H1 (cell line): Measurements from ENCODE around the gene KLHL5. TPM values are rescaled to one million over a fixed set of nuclear protein-coding genes. Genes with fewer than 3 reads are reported as not detected.

ENCODE experiments used
- CTCF ChIA-PET: fragments of 300-600 bp; sonication (Branson Sonifier 250); formaldehyde crosslinking; loops from one replicate; lab custom pipeline; 2021; ENCODE audit not compliant: partially characterized antibody; lab: Charles Lee
- POLR2A ChIA-PET: fragments of 300-600 bp; sonication (Branson Sonifier 250); formaldehyde crosslinking; loops from one replicate; lab custom pipeline; 2021; ENCODE audit warnings: inconsistent platforms; ENCODE audit not compliant: partially characterized antibody; lab: Charles Lee
- DNase-seq, 2 experiments: peaks; one replicate each; pipeline versions ENCODE4 v3.0.0 to v3.0.0-alpha.2; 2010 to 2022; ENCODE audit warnings: low spot score in 2 of 2, low read depth in 1 of 2, mixed read lengths in 1 of 2
- FAIRE-seq: peaks from 2 replicates; lab custom pipeline; 2011; peaks lifted over from hg19 to GRCh38; lab: Jason Lieb, UNC
- H2AFZ ChIP-seq: 2 replicates; pipeline ENCODE4 v1.8.1; 2012; ENCODE audit warnings: low read length, inconsistent platforms
- H2AK5ac ChIP-seq: 2 replicates; pipeline ENCODE4 v1.6.1; 2013; ENCODE audit warnings: low read depth, low read length
- H2BK120ac ChIP-seq: replicated peaks from 2 replicates; pipeline ENCODE3; 2013; ENCODE audit warnings: low read depth, low read length, inconsistent platforms
- H2BK12ac ChIP-seq: 2 replicates; pipeline ENCODE4 v1.6.1; 2013; ENCODE audit warnings: low read depth, low read length
- H2BK15ac ChIP-seq: 2 replicates; pipeline ENCODE4 v1.6.1; 2013; ENCODE audit warnings: low read length
- H2BK20ac ChIP-seq: 2 replicates; pipeline ENCODE4 v1.6.1; 2013; ENCODE audit warnings: low read length
- H2BK5ac ChIP-seq: 2 replicates; pipeline ENCODE4 v1.6.1; 2013; ENCODE audit warnings: low read depth, low read length
- H3K14ac ChIP-seq: 2 replicates; pipeline ENCODE4 v1.6.1; 2013; ENCODE audit warnings: inconsistent platforms; ENCODE audit not compliant: insufficient read length
- H3K18ac ChIP-seq: 2 replicates; pipeline ENCODE4 v1.6.1; 2013; ENCODE audit warnings: low read length; ENCODE audit errors: extremely low read depth
- H3K23ac ChIP-seq: 2 replicates; pipeline ENCODE4 v1.6.1; 2013; ENCODE audit warnings: inconsistent platforms; ENCODE audit not compliant: insufficient read length
- H3K23me2 ChIP-seq: 2 replicates; pipeline ENCODE4 v1.6.1; 2013; ENCODE audit warnings: low read depth, low read length
- H3K27ac ChIP-seq: 2 replicates; pipeline ENCODE4 v1.6.1; 2011; ENCODE audit warnings: low read depth, low read length, inconsistent platforms
- H3K27me3 ChIP-seq, 4 experiments: replicated peaks in 1 of 4; 1 replicate in 1 of 4; 2 replicates in 3 of 4; pipeline versions ENCODE4 v1.6.1 to v1.8.1; 2011 to 2013; ENCODE audit warnings: low read length in 3 of 4, mild to moderate bottlenecking in 3 of 4, inconsistent platforms in 2 of 4, mixed read lengths in 2 of 4, moderate library complexity in 1 of 4; ENCODE audit not compliant: control insufficient read depth in 3 of 4, insufficient read depth in 3 of 4; ENCODE audit errors: extremely low read depth in 1 of 4
- H3K36me3 ChIP-seq, 4 experiments: 2 replicates each; pipeline versions ENCODE4 v1.6.1 to v1.8.1; 2011 to 2013; ENCODE audit warnings: mild to moderate bottlenecking in 4 of 4, low read length in 3 of 4, moderate library complexity in 2 of 4, control low read depth in 1 of 4, inconsistent platforms in 1 of 4; ENCODE audit not compliant: insufficient read depth in 4 of 4, control insufficient read depth in 2 of 4
- H3K4ac ChIP-seq: replicated peaks from 2 replicates; pipeline ENCODE3; 2013; ENCODE audit warnings: low read length, low read depth, mixed read lengths, inconsistent platforms; ENCODE audit not compliant: insufficient read length
- H3K4me1 ChIP-seq, 4 experiments: replicated peaks in 1 of 4; 1 replicate in 1 of 4; 2 replicates in 3 of 4; pipeline versions ENCODE4 v1.6.1 to v1.8.1; 2011 to 2013; ENCODE audit warnings: low read length in 3 of 4, inconsistent platforms in 2 of 4, mixed read lengths in 1 of 4; ENCODE audit not compliant: insufficient read depth in 4 of 4, control insufficient read depth in 3 of 4
- H3K4me2 ChIP-seq, 2 experiments: 2 replicates each; pipeline versions ENCODE4 v1.6.1 to v1.8.1; 2011 to 2013; ENCODE audit warnings: low read depth in 2 of 2, low read length in 2 of 2, control low read depth in 1 of 2, inconsistent platforms in 1 of 2, mild to moderate bottlenecking in 1 of 2; ENCODE audit not compliant: insufficient read depth in 1 of 2
- H3K4me3 ChIP-seq, 4 experiments: fragments of 200-600, 300-600 bp in 1 of 4; sonication (generic), shearing (Covaris generic), sonication (Bioruptor Twin) in 1 of 4; 2 replicates each; pipeline versions ENCODE4 v1.5.1 to v1.8.1; 2011 to 2016; ENCODE audit warnings: low read length in 4 of 4, low read depth in 3 of 4, control low read depth in 2 of 4, inconsistent platforms in 2 of 4, mild to moderate bottlenecking in 2 of 4, mixed read lengths in 1 of 4, moderate library complexity in 1 of 4; ENCODE audit not compliant: insufficient read depth in 2 of 4; ENCODE audit errors: extremely low read depth in 1 of 4
- H3K56ac ChIP-seq: replicated peaks from 2 replicates; pipeline ENCODE3; 2013; ENCODE audit warnings: low read depth, mild to moderate bottlenecking, mixed read lengths, low read length, inconsistent platforms; ENCODE audit not compliant: insufficient read length
- H3K79me1 ChIP-seq: 2 replicates; pipeline ENCODE4 v1.6.1; 2013; ENCODE audit warnings: low read depth, low read length, control low read depth
- H3K79me2 ChIP-seq, 2 experiments: 2 replicates each; pipeline versions ENCODE4 v1.6.1 to v1.8.1; 2012 to 2013; ENCODE audit warnings: low read length in 2 of 2, mild to moderate bottlenecking in 2 of 2, inconsistent platforms in 1 of 2; ENCODE audit not compliant: insufficient read depth in 2 of 2, control insufficient read depth in 1 of 2
- H3K9ac ChIP-seq, 4 experiments: replicated peaks in 1 of 4; 1 replicate in 1 of 4; 2 replicates in 3 of 4; pipeline versions ENCODE4 v1.6.1 to v1.8.1; 2011 to 2013; ENCODE audit warnings: low read depth in 3 of 4, low read length in 3 of 4, control low read depth in 2 of 4, mild to moderate bottlenecking in 2 of 4, moderate library complexity in 2 of 4, inconsistent platforms in 1 of 4; ENCODE audit errors: extremely low read depth in 1 of 4
- H3K9me3 ChIP-seq, 2 experiments: 2 replicates each; pipeline versions ENCODE4 v1.6.1 to v1.8.1; 2012 to 2013; ENCODE audit warnings: mild to moderate bottlenecking in 2 of 2, moderate library complexity in 2 of 2, control low read depth in 1 of 2, inconsistent platforms in 1 of 2, low read depth in 1 of 2, low read length in 1 of 2, mixed read lengths in 1 of 2; ENCODE audit not compliant: insufficient read depth in 2 of 2
- H4K20me1 ChIP-seq, 2 experiments: replicated peaks in 1 of 2; 2 replicates each; pipeline versions ENCODE3 to v1.8.1; 2011 to 2013; ENCODE audit warnings: inconsistent platforms in 2 of 2, low read length in 2 of 2, mild to moderate bottlenecking in 1 of 2; ENCODE audit not compliant: insufficient read depth in 2 of 2, control insufficient read depth in 1 of 2
- H4K5ac ChIP-seq: 2 replicates; pipeline ENCODE4 v1.6.1; 2013; ENCODE audit warnings: low read length, low read depth, mixed read lengths, inconsistent platforms; ENCODE audit not compliant: insufficient read length
- H4K8ac ChIP-seq: 2 replicates; pipeline ENCODE4 v1.8.0; 2013; ENCODE audit warnings: mild to moderate bottlenecking, moderate library complexity, low read length, inconsistent platforms; ENCODE audit not compliant: insufficient read depth; ENCODE audit errors: extremely low read depth
- H4K91ac ChIP-seq: replicated peaks from 2 replicates; pipeline ENCODE3; 2013; ENCODE audit warnings: low read length, mixed read lengths, inconsistent platforms; ENCODE audit not compliant: insufficient read length
- BACH1 ChIP-seq: IDR thresholded peaks from 2 replicates; pipeline ENCODE4 v1.6.1; 2012; ENCODE audit warnings: low read length, improper control_type of control experiment
- CBX5 ChIP-seq: fragments of 300-800, 300-1000 bp; sonication (generic); IDR thresholded peaks from 2 replicates; pipeline ENCODE4 v1.7.1; 2016; ENCODE audit warnings: antibody characterized with exemption, low read length, low read depth
- CBX8 ChIP-seq: fragments of 300-800, 300-1000 bp; sonication (generic); IDR thresholded peaks from 2 replicates; pipeline ENCODE4 v1.7.1; 2016; ENCODE audit warnings: low read depth, low read length, borderline replicate concordance
- CHD1 ChIP-seq: IDR thresholded peaks from 2 replicates; pipeline ENCODE4 v1.6.1; 2012; ENCODE audit warnings: low read depth, low read length, improper control_type of control experiment
- CHD2 ChIP-seq: IDR thresholded peaks from 2 replicates; pipeline ENCODE4 v1.6.1; 2012; ENCODE audit warnings: low read length, improper control_type of control experiment
- CTBP2 ChIP-seq: IDR thresholded peaks from 2 replicates; pipeline ENCODE4 v1.7.0; 2011; ENCODE audit warnings: borderline replicate concordance, mild to moderate bottlenecking, moderate library complexity, mixed read lengths, low read length; ENCODE audit not compliant: insufficient read depth, insufficient read length
- EZH2 ChIP-seq: fragments of 200-600 bp; sonication (generic); IDR thresholded peaks from 2 replicates; pipeline ENCODE4 v1.7.1; 2012; ENCODE audit warnings: low read depth, mild to moderate bottlenecking, moderate library complexity, low read length, inconsistent platforms; ENCODE audit not compliant: severe bottlenecking
- KDM1A ChIP-seq: fragments of 200-600, 300-600 bp; sonication (generic); IDR thresholded peaks from 2 replicates; pipeline ENCODE4 v1.7.1; 2016; ENCODE audit warnings: mild to moderate bottlenecking, low read length, borderline replicate concordance
- SRF ChIP-seq: IDR thresholded peaks from 2 replicates; pipeline ENCODE4 v1.6.1; 2011; ENCODE audit warnings: mild to moderate bottlenecking, low read depth, low read length, moderate library complexity
- TAF1 ChIP-seq: IDR thresholded peaks from 2 replicates; pipeline ENCODE4 v1.6.1; 2011; ENCODE audit warnings: mild to moderate bottlenecking, low read depth, low read length
- TBP ChIP-seq: IDR thresholded peaks from 2 replicates; pipeline ENCODE4 v1.6.1; 2011; ENCODE audit warnings: low read depth, low read length, improper control_type of control experiment
- TCF12 ChIP-seq: IDR thresholded peaks from 2 replicates; pipeline ENCODE4 v1.6.1; 2011; ENCODE audit warnings: low read depth, mild to moderate bottlenecking, low read length
- YY1 ChIP-seq: IDR thresholded peaks from 2 replicates; pipeline ENCODE4 v1.6.1; 2011; ENCODE audit warnings: low read depth, mild to moderate bottlenecking, low read length
- WGBS, 2 experiments: shearing (Covaris generic) in 1 of 2; methylation state at CpG; one replicate each; pipeline versions ENCODE4 v1.1.6 to v1.1.7; 2013 to 2015; ENCODE audit warnings: low lambda C conversion rate in 2 of 2, mixed read lengths in 2 of 2, inconsistent platforms in 1 of 2, low coverage in 1 of 2, missing lambda C conversion rate in 1 of 2; ENCODE audit not compliant: insufficient replicate concordance in 2 of 2, insufficient coverage in 1 of 2, insufficient read length in 1 of 2; ENCODE audit errors: extremely low coverage in 1 of 2, missing lambda C conversion rate in 1 of 2; 5-methylcytosine and 5-hydroxymethylcytosine counted together
- polyA plus RNA-seq, 7 experiments: library from polyadenylated mRNA; depleted of rRNA in 3 of 7; stranded (reverse) in 5 of 7; unstranded in 2 of 7; fragments of >200 nt in 5 of 7; fragments of 200-250 nt in 2 of 7; gene quantifications; 1 replicate in 5 of 7; 2 replicates in 1 of 7; 4 replicates in 1 of 7; pipeline versions ENCODE4 v1.2.1 to v1.2.3, GENCODE V29; 2011 to 2013; ENCODE audit warnings: missing spikeins in 2 of 7, mixed read lengths in 2 of 7
- total RNA-seq: library from RNA; stranded (reverse); fragmentation: NEBNext Ultra II Directional; extraction: Animal tissue kit (Norgen Biotek cat#: 25700); gene quantifications from 2 replicates; pipeline ENCODE4 v1.2.1, GENCODE V29; 2021

Gene KLHL5
- total and polyA plus RNA-seq, 2 of the 8 experiments (the other 6 are each of a cell fraction or from before 2014, with no cell fraction given), result 13.0 to 23.6 TPM

DNA sequence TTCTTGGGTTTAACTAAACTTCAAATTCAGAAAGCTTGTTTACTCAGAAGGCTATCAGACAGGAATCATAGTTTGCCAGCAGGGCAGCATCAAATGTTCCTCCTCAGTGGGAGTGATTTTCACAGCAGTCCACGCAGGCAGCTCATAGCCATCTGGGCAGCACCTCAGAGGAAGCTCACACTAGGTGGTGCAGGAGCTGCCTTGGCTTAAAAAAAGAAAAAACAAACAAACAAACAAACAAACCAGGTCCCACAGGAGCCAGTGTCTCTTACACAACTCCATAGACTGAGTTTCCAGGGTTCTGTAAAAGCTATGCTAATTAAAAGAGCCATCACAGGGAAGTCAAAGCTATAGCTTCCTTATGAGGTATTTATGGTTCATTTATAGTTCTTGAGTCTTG is 10.5 kb upstream of the KLHL5 start:
- H3K56ac ChIP-seq, result no peak overlapping the region
- 38% methylated on average over 1 of the region's 1 CpG; no CpG with 5 or more reads in 1 of the 2 experiments for WGBS, 2 experiments
- no peak overlapping the region for H4K91ac ChIP-seq
- no peaks in the 10 kb centered on the region for H3K36me3 ChIP-seq
- POLR2A ChIA-PET, result interaction anchor here (1.3 kb wide), 1 partner anchor 9 kb away, joined by 6 read pairs; no protein-coding TSS in a partner anchor
- no peak overlapping the region for H3K18ac ChIP-seq
- no peak for DNase-seq
- H4K20me1 ChIP-seq, result no peaks in the 10 kb centered on the region
- H3K23ac ChIP-seq, result no peak overlapping the region
- no peaks in the 10 kb centered on the region for H3K23me2 ChIP-seq
- no peak overlapping the region for H2BK5ac ChIP-seq
- H2BK120ac ChIP-seq, result no peak overlapping the region
- no peak overlapping the region for H4K8ac ChIP-seq
- no peak overlapping the region for H3K27ac ChIP-seq
- no peak overlapping the region for H4K5ac ChIP-seq
- no peak overlapping the region for H3K4ac ChIP-seq
- no peaks in the 10 kb centered on the region for H3K9me3 ChIP-seq
- no peaks in the 10 kb centered on the region for H3K27me3 ChIP-seq
- H2BK12ac ChIP-seq, result no peak overlapping the region
- H3K9ac ChIP-seq, result no peak overlapping the region
- H3K79me2 ChIP-seq, result peaks cover 0 to 40% of the 10 kb centered on the region in 2 experiments; a peak in 3 of 4 replicates
- H3K4me1 ChIP-seq, result peaks cover 0 to 3% (median 0%) of the 10 kb centered on the region in 4 experiments; a peak in 2 of 7 replicates
- H3K4me3 ChIP-seq, result no peak overlapping the region
- FAIRE-seq, result no peak
- no peaks in the 10 kb centered on the region for H3K79me1 ChIP-seq
- no peak overlapping the region for H2BK15ac ChIP-seq
- H2BK20ac ChIP-seq, result no peak overlapping the region
- CTCF ChIA-PET, result interaction anchor here (0.7 to 1.5 kb wide), 5 partner anchors 9 to 732 kb away, joined by 3 to 4 read pairs (median 3); no protein-coding TSS in a partner anchor
- no peak overlapping the region for H2AFZ ChIP-seq
- no peak overlapping the region for H3K14ac ChIP-seq
- H2AK5ac ChIP-seq, result no peak overlapping the region
- no peak overlapping the region for H3K4me2 ChIP-seq
- TF ChIP-seq CBX8 (no peak), YY1 (no peak), CHD2 (no peak), BACH1 (no peak), KDM1A (no peak), CBX5 (no peak), CTBP2 (no peak), TCF12 (no peak), SRF (no peak), CHD1 (no peak), TBP (no peak), TAF1 (no peak), EZH2 (no peak)
